RPMI8226 (cell line): Measurements from ENCODE around the gene OTOF.

Source experiments
- DNase-seq: peaks from one replicate; pipeline ENCODE4 v3.0.0-alpha.2; 2015

The OTOF gene

GRCh38 chr2:26464390-26465265, 13.3 kb downstream of the OTOF start:
- no peak for DNase-seq

GRCh38 chr2:26463244-26464192, 14.4 kb downstream of the OTOF start:
- DNase-seq: peak; percentile 18

DNA sequence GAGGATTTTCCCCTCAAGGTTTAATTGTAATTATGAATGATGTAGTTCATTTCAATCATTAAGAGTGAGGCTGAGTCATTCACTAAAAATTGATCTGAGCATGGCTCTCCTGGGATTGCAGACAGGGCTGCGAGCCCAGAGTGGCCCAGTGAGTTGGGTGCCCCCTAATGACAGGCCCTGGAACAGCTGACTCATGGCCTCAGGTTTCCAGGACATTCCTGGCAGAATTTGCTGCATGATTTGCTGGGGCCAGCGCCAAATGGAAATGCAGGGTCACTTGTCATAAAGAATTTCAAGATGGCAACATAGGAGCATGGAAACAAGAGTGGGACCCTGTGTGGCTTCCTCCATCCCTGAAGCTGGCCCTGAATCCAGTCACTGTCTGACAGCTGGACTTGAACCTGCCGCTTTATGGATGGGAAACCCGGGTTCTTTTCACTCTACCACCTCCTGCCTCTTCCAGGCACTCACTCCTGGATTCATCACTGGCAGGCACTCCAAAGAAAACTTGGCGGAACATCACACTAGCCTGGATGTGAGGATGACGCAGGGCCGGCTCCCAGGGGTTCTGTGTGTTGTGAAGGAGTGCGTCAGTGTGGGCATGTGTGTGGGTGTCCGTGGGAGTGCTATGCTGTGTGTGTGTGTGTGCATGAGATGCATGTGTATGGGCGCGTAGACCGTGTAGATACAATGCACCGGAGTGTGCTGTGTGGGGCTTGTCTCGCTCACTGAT, 15.2 kb downstream of the OTOF start:
- peak; percentile 30 for DNase-seq

DNA sequence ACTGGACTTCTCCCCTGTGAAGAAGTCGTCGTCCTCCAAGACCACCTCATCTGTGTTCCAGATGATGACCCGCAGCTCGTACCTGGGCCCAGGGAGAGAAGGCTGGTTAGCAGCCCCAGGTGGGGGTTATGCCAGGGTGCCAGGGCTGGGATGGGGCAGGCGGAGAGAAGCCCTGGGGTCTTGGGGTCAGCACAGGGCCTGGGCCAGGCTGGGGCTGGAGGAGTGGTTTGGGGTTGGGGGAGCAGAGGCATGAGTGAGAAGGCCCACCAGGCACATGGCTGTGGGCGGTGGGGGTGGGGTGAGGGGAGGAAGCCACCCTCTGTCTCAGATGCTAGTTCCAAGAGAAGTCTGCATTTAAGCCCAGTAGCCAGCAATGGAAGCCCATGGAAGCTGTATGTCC, 15.8 kb downstream of the OTOF start:
- no peak for DNase-seq

- DNase-seq: no peak
Measured at GRCh38 chr2:26461601-26462023, 16.3 kb downstream of the OTOF start.

- DNase-seq: no peak
Measured at GRCh38 chr2:26460613-26461031, 17.3 kb downstream of the OTOF start.

DNA sequence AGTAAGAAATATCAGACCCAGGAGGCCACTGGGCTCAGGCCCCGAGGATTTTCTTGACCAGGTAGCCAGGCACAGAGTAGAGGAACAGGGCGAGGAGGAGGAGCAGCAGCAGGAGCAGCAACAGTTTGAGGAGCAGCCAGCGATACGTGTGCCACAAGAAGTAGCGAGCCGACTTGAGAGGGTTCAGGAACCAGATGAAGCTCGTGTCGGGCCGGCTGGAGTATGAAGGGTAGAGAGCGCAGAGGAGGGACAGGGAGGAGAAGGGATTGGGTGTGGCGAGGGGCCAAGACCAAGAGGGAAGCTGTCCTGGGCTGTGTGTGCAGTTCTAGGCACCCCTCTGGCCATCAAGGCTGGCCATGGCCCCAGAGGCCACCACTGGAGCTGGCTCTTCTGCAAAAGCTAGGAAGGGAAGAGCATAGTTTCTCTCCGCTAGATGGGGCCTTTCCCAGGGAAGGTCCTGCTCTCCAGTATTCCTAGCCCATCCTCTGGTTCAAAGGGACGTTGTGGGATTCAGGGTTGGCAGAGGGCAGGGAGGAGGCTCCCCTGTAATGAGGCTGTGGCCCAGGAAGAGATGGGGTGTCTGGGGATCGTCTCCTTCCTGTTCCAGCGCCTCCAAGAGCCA, 17.8 kb downstream of the OTOF start:
- DNase-seq: no peak

DNA sequence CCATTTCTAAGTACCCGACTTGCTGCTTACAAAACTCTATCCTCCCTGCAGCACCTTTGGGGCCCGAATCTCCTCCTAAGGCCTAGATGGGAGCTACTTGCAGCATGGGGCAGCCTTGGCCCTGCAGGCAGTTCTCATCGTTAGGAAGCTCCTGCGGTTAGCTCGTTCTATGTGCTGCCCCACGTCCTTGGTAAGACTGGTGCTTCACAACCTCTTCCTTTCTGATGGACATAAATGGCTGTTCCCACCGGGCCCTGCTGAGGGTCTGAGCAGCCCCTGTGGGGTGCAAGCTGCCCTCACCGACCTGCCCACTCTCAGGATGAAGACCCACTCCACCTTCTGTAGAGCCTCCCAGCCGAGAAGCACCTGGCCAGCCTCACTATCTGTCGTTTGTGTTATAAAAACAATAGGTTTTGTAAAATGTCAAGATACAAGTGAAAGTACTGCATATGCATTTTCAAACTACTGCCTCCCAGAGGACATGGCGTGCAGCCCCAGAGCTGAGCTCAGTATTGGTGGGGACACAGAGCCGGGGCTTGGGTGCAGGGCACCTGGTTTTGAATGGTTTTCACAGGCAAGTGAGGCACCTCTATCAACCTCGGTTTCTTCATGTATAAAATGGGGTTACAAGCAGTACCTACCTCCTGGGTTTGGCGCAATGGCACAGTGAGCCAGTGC, 19.4 kb downstream of the OTOF start:
- DNase-seq: peak; percentile 23

GRCh38 chr2:26457695-26458364, 20.1 kb downstream of the OTOF start:
- DNase-seq: no peak

DNA sequence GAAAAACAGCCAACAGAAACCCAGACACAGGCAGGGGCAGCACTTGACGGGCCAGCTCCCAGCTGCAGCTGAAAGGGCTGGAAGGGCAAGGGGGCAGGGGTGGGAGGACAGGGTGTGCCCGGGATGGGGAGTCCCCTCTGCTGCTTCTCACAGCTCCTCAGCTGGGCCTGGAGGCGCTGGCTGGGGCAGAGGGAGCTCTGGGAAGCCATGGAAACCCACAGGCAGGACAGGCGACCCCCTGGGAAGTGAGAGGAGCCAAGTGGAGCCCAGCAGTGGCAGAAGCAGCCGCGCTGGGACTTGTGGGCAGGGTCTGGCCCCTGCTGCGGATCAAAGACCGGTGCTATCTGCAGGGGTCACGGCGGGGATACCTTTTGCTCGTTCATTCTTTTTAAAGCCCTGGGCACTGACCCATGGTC, 20.7 kb downstream of the OTOF start:
- DNase-seq: no peak

DNA sequence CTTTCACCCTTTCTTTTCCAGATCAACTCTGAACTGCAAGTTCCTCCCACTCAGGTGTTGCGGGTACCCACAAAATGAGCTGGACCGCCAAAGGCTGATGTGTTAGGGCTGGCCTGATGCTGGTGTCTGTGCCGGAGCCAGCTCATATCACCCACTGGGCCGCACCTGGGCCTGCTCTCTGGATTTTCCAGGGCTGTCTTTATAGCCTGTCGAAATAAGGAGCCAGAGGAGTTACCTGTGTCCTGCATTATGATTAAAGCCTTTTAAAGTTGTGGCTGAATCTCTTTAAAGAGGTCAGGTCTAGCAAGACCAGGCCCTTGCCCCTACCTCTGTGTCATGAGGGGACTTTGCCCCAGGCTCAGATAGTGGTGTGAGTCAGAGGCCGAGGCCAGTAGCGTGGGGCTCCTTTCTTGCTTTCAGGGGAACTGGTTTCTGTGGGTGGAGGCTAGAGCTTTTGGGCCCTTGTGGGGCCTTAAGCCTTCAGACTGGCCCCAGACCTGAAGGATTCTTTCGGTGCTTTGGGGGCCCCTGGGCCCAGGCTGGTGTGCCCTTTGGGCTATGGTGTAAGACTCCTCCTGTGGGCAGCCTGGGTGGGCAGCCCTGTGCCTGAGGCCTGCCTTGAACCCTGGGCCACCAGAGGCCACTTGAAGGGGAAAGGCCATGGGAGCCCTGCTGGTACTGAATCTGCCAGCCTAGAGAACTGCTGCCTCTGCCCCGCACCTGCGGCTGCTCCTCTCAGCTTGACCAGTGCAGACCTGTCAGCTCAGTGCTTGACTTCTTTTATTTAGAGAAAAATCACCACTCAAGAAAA, 21.3 kb downstream of the OTOF start:
- no peak for DNase-seq

- peak; percentile 46 for DNase-seq
Measured at GRCh38 chr2:26455670-26456439, 22.1 kb downstream of the OTOF start.

- DNase-seq: peak; percentile 55
Measured at GRCh38 chr2:26455037-26455669, 22.8 kb downstream of the OTOF start.

DNA sequence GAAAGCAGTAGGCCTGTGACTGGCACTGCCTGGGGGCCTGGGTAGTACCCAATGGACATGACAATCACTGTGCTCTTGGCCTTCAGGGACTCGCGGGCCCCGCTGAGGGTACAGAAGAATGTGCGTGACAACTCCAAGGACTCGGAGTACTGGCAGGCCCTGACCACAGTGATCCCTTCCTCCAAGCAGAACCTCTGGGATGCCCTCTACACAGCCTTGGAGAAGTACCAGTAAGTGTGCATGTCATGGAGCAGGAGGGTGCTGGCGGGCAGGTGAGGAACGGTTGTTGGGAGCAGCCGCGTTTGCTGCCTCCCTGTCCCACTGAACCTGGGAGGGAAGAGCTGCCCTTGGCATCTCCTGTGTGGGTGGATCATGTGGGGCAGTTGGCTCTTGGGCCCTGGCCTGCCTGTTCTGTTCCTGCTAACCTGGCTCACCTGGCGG, 23.3 kb downstream of the OTOF start:
- DNase-seq: no peak

- DNase-seq: no peak
Measured at GRCh38 chr2:26453421-26454329, 24.2 kb downstream of the OTOF start.

GRCh38 chr2:26451700-26452099, 26.2 kb downstream of the OTOF start:
- DNase-seq: no peak

- no peak for DNase-seq
Measured at GRCh38 chr2:26450031-26450635, 27.8 kb downstream of the OTOF start.
